HTERT RPE-1 (cell line): ENCODE data around the gene SUCO.
"Not testable (repeated sequence)": the region's sequence is repeated elsewhere in the genome, so short reads cannot be mapped to it uniquely, and the experiment has no call there.

Experiments used
- in situ Hi-C: fragments of 300-500 bp; cut with MboI; formaldehyde crosslinking; loops from 4 replicates; pipeline ENCODE4 v1.14.3; 2020; ENCODE audit warnings: low sequenced_read_pairs

The SUCO gene

DNA sequence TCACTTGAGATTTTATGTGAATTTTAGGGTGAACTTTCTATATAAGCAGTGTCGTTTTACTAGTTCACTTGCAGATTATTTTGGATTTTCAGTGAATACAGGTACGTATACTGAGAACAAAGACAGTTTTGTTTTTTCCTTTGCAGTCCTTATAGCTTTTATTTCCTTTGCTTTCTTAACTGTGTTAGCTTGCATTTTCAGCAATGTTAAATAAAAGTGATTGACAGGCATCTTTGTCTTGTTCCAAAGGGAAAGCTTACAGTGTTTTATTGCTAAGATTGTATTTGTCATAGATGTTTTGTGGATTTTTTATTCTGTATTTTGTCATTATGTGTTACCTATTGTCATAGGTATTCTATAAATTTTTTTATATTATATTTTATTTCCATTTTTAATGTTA, 72.7 kb downstream of the SUCO start:
- in situ Hi-C loops = no loop called here

DNA sequence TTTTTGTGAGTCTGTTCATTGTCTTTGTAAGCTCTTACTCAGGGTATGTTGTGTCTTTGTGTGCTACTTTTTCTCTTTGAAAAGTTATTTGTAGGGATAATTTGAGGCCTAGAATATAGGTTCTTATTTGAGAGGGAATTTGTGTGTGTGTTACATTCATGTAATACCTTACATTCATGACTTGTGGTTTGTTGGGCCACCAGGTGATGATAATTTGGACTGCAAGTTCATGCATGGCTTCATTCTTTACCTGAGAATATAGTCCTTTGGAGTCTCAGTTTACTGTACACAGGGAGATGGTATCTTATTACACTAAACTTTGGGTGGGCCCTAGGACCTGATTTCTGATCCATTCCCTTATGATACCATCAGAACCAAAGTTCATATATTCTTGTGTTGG, 74.2 kb downstream of the SUCO start:
- in situ Hi-C loops = no loop called here

DNA sequence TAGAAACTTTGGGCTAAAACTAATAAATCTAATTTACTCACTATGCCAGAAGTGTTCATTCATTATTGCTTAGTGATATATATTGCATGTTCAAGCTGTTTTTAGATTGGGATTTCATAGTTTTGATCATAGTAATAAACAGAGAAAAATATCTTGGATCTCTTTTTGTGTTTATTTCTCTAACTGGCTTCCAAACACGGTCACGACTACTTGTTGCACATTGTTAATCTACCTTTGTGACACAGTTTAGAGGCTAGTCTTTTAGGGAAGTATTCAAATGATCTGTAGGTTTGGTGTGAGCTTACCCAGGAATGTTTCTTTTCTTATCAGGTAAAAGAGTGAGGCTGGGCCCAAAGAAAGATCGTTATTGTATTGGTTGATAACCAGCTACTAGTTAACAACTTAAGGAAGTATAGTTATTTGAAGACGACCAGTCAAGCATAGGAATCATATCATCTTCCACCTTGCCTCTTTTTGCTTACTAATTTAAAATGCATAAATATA, 75.2 kb downstream of the SUCO start:
- in situ Hi-C loops = no loop called here

DNA sequence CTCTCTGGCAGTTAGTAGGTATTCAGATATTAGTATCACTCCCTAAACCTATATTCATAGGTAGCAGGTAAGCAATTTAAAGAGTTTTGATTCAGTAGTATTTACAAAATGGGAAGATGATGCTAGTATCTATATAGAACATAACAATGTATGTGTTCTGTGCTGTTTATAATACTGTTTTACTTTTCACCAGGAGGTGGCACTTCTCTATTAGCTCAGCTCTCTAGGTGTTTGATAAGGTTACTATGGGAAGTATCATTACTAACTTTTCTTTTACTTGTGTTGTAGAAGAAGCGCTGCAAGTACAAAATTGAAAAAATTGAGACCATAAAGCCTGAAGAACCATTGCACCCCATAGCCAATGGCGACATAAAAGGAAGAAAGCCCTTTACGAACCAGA, 76.6 kb downstream of the SUCO start:
- in situ Hi-C loops = no loop called here

DNA sequence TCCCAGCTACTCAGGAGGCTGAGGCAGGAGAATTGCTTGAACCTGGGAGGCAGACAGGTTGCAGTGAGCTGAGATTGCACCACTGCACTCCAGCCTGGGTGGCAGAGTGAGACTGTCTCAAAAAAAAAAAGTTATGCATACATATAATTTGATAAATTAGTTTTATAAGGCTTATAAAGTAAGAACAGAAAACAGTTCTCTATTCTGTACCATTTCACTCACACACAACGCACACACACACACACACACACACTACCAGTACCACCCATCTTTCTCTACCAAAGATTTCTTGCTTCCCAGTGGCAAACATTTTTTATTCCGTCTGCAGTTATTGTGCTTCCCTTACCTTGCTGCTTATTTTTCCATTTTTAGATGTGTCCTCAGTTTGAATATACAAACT, 79.5 kb downstream of the SUCO start:
- in situ Hi-C loops = no loop called here

DNA sequence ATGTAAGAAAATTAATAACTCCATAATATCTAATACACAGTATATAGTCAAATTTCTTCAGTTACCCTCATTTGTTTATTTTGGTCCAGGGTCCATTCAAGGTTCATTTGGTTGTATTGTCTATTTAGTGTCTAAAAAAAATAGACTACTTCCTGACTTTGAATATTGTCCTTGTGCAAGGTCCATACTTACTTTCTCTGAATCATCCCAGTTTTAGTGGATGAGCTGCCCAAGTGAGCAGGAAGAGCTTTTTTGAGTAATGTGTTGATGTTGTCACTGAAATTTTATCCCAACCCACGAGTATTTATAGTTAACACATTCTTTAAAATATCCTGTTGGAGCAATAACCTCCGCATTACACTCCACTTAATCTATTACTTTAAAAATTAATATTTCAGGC, 80.3 kb downstream of the SUCO start:
- in situ Hi-C loops = no loop called here

DNA sequence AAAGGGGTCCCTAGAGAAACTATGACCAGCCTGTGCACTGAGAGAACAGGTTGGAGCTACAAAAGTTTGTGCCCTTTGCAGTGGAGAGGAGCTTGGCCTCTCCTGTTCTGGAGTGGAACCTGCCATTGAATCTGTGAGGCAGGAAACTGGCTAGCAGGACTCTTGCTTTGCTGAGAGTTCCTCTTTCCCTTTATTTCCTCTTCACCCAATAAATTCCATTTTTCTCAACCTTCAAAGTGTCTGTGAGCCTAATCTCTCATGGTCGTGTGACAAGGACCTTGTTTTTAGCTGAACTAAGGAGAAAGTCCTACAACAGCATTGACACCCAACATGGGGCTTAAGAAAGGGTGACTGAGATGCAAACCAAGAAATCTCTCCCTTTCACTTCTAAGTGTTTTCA, 83.2 kb downstream of the SUCO start:
- in situ Hi-C loops = no loop called here

DNA sequence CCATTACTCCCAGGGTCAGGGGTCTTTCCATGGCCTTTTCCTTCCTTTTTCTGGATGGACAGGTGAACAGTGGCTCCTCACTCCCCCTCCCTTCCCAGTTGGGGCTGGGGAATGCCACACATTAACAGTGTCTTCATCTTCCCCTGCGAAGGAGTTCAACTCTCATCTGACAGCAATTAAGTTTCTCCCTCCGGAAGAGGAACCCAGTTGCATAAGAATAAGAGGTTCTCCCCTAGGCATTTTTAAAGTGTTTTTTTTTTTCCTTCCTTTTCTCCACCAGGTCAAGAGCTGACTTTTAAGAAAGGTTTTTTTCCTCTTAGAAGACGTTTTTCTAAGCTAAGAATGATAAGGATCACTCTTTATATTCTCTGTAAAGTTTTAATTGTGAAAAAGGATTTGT, 83.7 kb downstream of the SUCO start:
- in situ Hi-C loops = no loop called here

DNA sequence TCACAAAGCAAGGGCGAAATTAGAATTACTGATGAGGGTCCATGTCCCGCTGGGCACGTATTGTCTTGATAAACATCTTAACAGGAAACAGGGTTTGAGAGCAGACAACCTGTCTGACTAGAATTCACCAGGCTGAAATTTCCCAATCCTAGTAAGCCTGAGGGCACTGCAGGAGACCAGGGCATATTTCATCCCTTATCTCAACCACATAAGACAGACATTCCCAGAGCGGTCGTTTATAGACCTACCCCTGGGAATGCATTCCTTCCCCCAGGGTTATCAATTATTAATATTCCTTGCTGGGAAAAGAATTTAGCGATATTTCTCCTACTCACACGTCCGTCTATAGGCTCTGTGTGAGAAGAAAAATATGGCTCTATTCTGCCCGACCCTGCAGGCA, 87.7 kb downstream of the SUCO start:
- in situ Hi-C loops = not testable (repeated sequence)

DNA sequence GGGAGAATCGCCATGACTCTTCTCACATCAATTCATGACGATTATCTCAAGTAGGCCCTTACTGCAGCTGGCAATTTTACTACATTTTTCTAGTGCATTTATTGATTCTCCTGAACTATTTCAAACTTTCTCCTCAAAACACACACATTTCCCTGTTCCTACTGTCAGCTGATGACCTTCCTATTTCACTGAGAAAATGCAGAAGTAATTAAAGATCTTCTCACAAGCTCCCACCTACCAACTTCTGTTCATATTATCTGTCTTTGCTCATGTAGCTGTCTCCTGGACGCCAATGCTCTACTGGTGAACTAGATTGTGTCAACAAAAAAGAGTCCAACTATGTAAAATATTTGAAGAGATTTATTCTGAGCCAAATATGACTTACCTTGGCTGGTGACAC, 89.6 kb downstream of the SUCO start:
- in situ Hi-C loops = no loop called here

DNA sequence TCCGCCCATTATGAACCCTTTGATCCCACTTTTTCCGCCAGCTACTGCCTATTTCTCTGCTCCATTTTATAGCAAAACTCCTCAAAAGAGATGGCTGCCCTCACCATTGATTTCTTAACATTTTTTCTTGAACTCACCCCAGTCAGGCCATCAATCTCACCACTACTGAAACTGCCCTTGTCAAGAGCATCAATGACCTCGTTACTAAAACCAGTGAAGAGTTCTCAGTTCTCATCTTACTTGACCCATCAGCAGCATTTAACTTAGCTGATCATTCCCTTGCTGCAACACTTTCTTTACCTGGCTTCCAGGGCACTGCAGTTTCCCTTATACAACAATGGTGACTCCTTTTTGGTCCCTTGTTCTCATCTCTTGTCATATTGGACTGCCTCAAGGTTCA, 90.8 kb downstream of the SUCO start:
- in situ Hi-C loops = no loop called here

DNA sequence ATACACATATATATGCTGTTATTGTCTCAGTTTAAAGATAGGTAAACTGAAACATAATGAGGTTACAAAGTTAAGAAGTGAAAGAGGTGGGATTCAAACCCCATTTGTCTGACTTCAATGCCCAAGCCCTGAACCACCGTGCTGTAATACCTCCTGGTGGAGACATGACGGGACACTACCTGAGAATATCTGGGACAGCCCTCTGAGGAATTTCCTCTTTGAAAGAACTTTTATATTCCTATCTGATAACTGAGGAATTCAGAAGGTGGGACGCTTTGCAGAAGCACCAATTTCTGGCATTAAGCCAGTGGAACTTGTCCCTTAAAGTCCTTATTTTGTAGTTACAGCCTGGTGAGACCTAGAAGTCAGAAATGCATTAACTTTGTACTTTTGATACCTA, 93.9 kb downstream of the SUCO start:
- in situ Hi-C loops = no loop called here

DNA sequence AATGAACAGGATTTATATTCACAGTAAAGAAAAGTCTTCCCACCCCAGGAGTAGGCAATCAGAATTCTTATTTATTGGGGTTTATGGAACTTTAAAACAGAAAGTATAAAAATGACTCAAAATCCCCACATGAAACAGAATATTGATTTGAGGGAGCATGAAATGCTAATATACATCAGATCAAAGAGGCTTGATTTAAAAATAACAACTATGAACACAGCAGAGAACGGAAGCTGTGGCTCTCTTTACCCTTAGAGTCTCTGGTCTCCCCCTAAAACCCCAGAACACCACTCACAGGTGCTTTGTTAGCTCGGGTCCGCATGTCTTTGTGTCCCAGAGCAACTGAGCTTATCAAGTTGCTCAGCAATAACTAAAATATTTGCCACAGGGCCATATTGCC, 94.8 kb downstream of the SUCO start:
- in situ Hi-C loops = no loop called here

DNA sequence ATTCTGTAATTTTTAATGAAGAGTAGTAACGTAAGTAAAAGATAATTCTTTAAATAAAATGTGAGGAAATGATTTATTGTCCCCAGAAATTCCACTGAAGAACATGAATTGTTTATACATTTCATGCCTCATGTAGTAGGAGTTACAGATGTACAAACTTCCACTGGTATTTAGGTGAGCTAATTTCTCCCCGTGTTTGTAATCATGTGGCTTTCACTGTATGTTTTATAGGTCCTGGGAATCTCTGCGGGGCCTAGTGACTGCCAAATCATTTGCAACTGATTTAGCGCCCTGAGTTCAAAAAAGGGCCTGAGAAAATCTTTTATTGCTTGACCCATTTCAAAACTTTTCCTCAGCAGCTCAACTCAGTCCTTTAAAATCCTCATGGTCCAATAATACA, 95.5 kb downstream of the SUCO start:
- in situ Hi-C loops = no loop called here

DNA sequence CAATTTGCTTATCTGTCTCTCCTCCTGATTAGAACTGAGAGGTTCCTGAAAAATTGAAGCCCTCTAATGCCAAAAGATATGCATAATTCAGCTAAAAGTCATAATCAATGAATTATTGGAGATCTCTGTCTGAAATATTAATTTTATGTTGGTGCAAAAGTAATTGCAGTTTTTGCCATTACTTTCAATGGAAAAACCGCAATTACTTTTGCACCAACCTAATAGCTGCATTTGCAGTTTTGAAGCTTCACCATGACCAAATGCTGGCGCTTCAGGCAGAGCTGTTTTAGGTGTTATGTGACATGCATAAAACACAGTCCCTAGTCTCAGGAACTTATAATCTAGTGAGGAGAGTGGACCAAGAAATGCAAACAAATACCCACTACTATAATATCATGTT, 96.2 kb downstream of the SUCO start:
- in situ Hi-C loops = no loop called here

DNA sequence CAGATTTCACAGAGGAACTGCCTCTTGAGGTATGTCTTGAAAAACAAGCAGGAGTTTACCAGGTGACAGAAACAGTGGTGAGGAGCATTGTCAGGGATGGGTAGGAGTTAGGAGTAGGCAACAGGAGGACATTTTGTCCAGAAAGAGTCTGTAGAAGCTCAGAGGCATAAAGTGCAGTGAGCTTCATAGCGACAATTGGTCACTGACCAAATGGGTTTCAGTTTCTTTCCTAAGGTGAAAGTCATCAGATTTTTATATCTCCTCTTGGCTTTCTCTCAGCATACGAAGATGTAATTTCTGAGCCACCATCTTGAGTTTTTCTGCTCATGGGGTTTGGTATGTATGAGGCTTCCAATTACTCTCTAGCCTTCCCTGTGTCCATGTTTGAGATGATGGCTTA, 96.7 kb downstream of the SUCO start:
- in situ Hi-C loops = no loop called here

DNA sequence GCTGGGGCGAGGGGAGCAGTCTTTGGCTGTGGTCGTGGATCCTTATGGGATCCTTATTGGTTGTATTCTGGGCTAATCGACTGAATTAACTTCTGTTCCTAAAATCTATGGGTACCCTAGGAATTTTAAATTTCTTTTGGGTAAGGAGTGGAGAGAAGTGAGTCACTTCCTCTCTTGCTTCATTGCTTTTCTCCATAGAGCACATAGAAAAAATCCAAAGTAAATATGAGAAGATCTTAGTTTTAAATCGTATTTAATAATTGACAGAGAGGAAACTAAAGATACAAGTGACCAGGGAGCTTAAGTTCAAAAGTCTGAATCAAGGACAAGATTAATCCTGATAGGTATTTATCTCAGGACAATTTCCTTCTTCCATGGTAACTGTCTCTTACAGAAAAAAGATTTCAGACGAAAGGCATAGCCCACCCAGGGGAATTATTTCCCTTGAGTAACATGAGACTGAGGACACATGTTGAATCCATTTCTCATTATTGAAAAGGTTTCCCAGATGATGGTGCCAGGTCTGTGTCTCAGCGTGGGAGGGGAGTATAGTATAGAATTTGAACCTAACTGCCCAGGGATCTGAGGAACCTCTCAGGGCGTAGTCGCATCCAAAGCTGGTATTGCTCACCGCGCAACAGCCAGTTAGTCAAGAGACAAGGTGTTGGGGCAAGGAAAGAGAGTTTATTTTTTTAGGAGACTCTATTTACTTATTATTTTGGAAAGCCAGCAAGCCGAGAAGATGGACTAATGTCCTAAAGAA, 97.3 kb downstream of the SUCO start:
- in situ Hi-C loops = no loop called here

DNA sequence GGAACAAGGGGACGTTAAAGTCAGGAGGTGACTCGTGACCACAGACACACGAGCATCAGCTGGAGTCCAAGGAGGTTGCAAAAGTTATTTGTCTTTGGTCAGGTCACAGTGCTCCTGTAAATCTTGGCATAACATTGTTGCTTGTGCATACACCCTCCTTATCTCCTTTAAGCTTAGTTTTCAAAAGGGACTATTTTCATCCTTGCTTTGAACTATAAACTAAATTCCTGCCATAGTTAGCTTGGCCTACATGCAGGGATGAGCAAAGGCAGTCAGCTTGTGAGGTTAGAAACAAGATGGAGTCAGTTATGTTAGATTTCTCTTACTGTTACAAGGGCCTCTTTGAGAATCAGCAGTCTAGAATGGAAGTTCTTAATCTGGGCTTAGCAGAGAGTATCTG, 97.9 kb downstream of the SUCO start:
- in situ Hi-C loops = no loop called here

DNA sequence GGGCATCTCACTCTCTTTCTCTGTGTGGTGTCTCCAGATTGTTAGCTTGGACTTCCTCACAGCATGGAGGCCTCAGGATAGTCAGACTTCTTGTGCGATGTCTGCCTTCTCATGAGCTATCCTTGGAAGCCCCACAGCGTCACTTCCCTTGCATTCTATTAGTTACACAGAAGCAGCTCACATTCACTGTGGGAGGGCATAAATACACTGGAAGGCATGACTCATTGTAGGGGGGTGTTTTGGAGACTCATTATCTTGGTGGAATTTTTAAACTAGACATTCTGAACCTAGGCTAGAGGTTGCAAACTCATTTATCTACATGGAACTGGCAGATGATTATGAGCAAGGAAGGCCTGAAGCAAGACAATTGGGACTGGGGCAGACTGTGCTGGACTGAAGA, 104.6 kb downstream of the SUCO start:
- in situ Hi-C loops = no loop called here

DNA sequence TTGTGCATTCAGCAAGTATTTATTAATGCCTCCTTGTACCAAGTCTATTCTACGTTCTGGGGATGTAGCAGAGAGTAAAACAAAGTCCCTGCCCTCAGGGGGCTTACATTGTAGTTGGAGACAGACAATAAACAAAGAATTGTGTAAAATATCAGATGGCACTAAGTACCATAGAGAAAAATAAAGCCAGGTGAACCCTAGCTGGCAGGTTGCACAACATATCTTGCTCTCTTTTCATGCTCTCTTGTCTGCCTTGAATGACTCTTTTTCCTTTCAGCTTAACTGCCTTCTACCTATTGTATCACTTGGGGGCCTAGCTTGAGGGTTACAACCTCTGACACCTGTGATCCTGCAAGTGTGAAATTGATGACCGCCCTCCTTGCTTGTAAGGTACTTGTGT, 105.3 kb downstream of the SUCO start:
- in situ Hi-C loops = no loop called here

DNA sequence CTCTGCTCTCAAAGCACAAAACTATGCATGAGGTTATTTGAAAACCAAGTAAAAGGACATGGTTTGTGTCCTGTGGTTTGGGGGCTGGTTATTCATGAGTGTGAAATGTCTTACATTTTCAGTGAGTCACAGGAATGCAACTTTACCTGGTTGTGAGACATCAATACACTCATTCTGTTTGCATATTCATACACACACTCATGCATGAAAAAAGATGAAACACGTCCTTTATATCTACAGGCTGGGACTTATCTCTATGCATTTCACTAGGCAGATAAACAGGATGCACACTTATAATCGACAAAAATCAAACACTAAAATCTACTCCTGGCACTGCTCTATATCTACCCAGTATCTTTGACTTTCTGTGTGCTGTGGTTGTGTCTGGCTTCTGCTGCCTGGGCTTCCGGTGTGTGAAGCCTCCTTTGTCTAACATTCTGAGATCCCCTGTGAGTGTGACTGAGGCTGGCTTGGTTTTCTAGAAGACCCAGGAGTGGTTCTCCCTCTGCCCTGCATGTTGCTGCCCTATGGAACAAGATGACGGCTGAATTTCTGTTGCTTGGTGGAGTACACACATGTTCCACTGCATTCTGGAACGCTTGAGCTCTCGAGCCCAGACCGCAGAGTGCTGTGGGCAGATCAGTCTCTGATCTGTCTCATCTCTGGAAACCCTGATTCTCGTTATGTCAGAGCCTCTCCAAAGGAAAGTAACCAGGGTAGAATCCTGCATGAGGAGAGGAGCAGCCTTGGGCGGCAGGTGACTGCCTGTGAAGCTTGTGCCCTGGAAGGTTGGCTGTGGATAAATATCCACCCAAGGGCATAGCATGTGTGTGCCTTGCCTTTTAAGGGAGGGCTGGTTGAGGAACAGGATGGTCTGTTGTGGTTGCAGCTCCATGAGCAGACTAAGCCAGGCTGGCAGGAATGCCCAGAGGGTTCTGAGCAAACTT, 106.2 kb downstream of the SUCO start:
- in situ Hi-C loops = no loop called here

DNA sequence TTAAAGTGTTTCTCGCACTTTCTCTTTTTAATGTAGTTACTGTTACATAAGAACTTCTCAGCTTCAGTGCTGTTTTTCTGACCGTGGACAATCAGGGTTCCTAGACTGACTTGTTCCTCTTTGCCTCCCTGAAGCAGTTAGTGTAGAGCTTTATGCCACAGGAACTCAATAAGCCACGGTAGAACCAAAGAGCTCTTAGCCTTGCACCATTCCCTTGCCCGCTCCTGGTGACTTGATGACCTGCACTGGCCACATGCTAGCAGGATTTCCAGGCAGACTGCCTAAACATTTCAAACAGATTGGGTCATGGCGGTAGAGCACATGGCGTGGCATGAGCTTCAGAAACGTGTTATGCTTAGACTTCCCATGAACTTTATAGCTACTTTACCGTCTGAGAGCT, 107.2 kb downstream of the SUCO start:
- in situ Hi-C loops = no loop called here
